ENCODE data around the gene S100A1. TPM values are rescaled to one million over a fixed set of nuclear protein-coding genes. Genes with fewer than 3 reads are reported as not detected.
"Not testable (repeated sequence)": the region's sequence is repeated elsewhere in the genome, so short reads cannot be mapped to it uniquely, and the experiment has no call there.

S100A1 gene
- total and polyA plus RNA-seq, 8 donors, result 0.93 to 2.3 (median 1.8) TPM

DNA sequence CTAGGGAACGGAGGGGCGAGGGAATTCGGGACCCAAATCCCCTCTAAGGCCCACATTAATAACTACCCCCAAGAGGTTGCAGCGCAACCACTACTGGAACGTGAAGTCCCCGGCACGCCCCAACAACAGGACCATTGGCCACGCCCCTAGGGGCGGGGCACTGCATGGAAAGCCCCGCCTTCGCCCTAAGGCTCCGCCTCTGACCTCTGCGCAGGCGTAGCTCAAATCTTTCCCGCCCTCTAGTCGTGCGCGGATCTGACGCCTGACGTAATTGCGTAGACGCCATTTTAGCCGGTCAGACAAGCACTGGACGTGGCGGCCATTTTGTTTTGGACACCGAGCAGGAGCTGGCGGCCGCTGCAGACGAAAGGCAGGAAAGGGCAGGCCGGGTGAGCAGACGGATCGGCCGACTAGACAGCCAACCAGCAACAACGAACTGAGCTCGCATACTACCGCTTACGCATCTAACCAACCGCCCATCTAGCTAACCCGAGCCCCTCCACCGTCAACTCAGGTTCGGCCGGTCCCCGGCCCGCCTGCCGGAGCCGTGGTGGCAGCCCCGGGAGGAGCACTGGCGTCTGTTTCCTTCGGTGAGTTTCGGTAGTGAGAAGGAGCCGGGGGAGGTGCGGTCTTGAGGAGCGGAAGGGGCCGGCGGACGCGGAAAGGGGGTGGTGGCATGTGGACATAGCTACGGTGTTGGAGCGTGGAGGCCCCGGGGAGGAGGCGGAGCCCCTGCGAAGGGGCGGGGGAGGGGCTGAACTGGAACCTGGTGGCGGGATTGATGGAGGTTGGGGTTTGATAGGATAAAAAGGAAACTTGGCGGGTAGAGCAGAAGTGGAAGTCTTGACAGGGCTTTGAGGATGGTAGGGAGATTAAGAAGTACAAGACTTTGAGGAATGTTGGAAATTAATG, 5.8 kb downstream of the S100A1 start, which contains the start of gene CHTOP:
CHTOP (plus strand) TSS at position 313 of the 912 bp plus-strand sequence. CDS start 2,523 bp downstream, outside the sequence.
- Histone ChIP-seq H3K27ac (peak within 1 kb of the TSS; percentile 99), H3K36me3 (peaks cover 5 to 39% of the 10 kb centered on the region in 2 donors), H3K27me3 (no peaks in the 10 kb centered on the region), H3K4me3 (peak within 1 kb of the TSS; percentile 55 to 76), H3K9me3 (no peaks in the 10 kb centered on the region), H3K4me1 (peaks cover 14 to 39% of the 10 kb centered on the region in 2 donors)
- intact Hi-C loops (cut with DNase I), result no loop called here
- peak; percentile 98 for ATAC-seq
- TF ChIP-seq, protein P1, sequence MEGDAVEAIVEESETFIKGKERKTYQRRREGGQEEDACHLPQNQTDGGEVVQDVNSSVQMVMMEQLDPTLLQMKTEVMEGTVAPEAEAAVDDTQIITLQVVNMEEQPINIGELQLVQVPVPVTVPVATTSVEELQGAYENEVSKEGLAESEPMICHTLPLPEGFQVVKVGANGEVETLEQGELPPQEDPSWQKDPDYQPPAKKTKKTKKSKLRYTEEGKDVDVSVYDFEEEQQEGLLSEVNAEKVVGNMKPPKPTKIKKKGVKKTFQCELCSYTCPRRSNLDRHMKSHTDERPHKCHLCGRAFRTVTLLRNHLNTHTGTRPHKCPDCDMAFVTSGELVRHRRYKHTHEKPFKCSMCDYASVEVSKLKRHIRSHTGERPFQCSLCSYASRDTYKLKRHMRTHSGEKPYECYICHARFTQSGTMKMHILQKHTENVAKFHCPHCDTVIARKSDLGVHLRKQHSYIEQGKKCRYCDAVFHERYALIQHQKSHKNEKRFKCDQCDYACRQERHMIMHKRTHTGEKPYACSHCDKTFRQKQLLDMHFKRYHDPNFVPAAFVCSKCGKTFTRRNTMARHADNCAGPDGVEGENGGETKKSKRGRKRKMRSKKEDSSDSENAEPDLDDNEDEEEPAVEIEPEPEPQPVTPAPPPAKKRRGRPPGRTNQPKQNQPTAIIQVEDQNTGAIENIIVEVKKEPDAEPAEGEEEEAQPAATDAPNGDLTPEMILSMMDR (IDR thresholded peaks at IDR 0.05), result no peak
- peak; percentile 96 to 99 (median 98) for DNase-seq

DNA sequence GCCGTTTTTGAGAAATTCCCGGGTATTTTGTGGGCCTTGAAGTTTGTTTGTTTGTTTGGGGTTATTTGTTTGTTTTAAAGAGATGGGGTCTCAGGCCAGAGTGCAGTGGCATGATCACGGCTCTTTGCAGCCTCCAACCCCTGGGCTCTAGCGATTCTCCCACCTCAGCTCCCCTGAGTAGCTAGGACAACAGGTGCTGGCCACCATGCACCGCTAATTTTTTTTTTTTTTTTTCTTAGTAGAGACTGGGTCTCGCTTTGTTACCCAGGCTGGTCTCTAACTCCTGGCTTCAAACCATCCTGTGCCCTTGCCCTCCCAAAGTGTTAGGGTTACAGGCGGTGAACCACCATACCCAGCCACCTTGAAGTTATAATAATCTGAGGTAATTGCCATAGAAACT, 7.6 kb downstream of the S100A1 start:
- TF ChIP-seq, protein P1 (IDR thresholded peaks at IDR 0.05), result no peak
- peak in 1 of 4 donors; percentile 9 for DNase-seq
- Histone ChIP-seq H3K27ac (peak overlapping the region in 1 of 2 donors; percentile 99), H3K9me3 (no peaks in the 10 kb centered on the region), H3K36me3 (peaks cover 12 to 57% of the 10 kb centered on the region in 2 donors), H3K4me3 (peak overlapping the region in 1 of 2 donors; percentile 76), H3K27me3 (no peaks in the 10 kb centered on the region), H3K4me1 (peaks cover 14 to 39% of the 10 kb centered on the region in 2 donors)
- ATAC-seq, result no peak
- intact Hi-C loops (cut with DNase I), result no loop called here

DNA sequence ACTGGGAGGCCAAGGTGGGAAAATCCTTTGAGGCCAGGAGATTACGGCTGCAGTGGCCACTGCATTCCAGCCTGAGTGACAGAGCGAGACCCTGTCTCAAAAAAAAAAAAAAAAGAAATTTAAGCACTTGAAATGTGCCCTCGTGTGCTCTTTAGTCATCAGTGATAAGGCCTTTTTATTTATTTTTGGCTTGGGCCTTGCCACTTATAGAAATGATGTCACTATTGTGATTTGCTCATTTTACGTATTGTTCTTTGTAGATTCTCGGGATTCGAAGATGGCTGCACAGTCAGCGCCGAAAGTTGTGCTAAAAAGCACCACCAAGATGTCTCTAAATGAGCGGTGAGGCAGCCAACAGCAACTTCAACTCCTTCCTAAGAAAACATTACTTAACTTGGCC, 8.1 kb downstream of the S100A1 start:
- Histone ChIP-seq H3K9me3 (no peaks in the 10 kb centered on the region), H3K4me3 (peak overlapping the region in 1 of 2 donors; percentile 76), H3K36me3 (peaks cover 12 to 62% of the 10 kb centered on the region in 2 donors), H3K27me3 (no peaks in the 10 kb centered on the region), H3K4me1 (peaks cover 14 to 43% of the 10 kb centered on the region in 2 donors), H3K27ac (peak overlapping the region in 1 of 2 donors; percentile 99)
- DNase-seq, result peak in 1 of 4 donors; percentile 21
- intact Hi-C loops (cut with DNase I), result no loop called here
- TF ChIP-seq, protein P1 (IDR thresholded peaks at IDR 0.05), result no peak
- ATAC-seq, result no peak

DNA sequence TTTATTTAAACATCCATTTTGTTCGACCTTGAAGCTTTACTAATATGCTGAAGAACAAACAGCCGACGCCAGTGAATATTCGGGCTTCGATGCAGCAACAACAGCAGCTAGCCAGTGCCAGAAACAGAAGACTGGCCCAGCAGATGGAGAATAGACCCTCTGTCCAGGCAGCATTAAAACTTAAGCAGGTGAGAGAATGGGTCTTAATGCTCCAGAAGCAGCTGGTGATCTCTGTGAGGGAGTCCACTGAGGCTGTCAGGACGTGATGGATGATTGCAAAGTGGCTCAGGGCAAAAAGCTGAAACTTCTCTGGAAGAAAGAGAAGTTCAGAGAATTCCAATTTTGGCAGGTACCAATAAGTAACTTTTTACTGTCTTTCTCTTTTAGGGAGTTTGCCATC, 10.0 kb downstream of the S100A1 start:
- Histone ChIP-seq H3K4me3 (no peak overlapping the region), H3K9me3 (no peaks in the 10 kb centered on the region), H3K36me3 (peaks cover 12 to 81% of the 10 kb centered on the region in 2 donors), H3K27me3 (no peaks in the 10 kb centered on the region), H3K4me1 (peaks cover 14 to 44% of the 10 kb centered on the region in 2 donors), H3K27ac (no peak overlapping the region)
- TF ChIP-seq, protein P1 (IDR thresholded peaks at IDR 0.05), result no peak
- intact Hi-C loops (cut with DNase I), result no loop called here
- ATAC-seq (no peak), DNase-seq (no peak)

DNA sequence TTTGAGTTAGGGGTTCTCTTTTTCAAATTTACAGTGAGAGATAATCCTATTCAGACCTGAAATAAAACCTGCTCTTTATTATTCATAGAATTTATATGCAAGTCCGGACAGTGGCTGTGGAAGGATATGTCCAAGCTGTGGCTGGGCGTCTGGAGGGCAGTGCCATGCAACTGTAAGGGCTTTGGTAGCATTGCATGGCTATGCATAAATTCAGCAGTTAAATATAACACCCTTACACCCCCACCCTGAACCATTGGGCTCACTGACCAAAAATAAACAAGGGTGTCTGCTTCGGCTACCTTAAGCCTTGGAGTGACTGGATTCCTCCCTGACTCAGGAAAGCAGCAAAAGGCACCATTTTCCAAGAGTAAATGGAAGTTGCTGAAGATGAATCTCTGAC, 11.0 kb downstream of the S100A1 start:
- ATAC-seq (no peak), DNase-seq (no peak)
- Histone ChIP-seq H3K4me1 (peaks cover 14 to 54% of the 10 kb centered on the region in 2 donors), H3K4me3 (no peak overlapping the region), H3K36me3 (peaks cover 12 to 91% of the 10 kb centered on the region in 2 donors), H3K27ac (no peak overlapping the region), H3K27me3 (no peaks in the 10 kb centered on the region), H3K9me3 (no peaks in the 10 kb centered on the region)
- TF ChIP-seq, protein P1 (IDR thresholded peaks at IDR 0.05), result no peak
- intact Hi-C loops (cut with DNase I), result no loop called here

DNA sequence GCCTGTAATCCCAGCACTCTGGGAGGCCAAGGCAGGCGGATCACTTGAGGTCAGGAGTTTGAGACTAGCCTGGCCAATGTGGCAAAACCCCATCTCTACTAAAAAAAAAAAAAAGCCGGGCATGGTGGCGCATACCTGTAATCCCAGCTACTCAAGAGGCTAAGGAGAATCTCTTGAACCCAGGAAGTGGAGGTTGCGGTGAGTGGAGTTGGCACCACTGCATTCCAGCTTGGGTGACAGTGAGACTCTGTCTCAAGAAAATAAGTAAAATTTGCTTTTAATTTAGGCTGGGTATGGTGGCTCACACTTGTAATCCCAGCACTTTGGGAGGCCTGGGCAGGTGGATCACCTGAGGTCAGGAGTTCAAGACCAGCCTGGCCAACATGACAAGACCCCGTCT, 12.0 kb downstream of the S100A1 start:
- DNase-seq; H3K27ac ChIP-seq; H3K9me3 ChIP-seq; intact Hi-C loops (cut with DNase I); H3K27me3 ChIP-seq; H3K4me3 ChIP-seq: not testable (repeated sequence)
- peak; percentile 53 for ATAC-seq
- peaks cover 11 to 52% of the 10 kb centered on the region in 2 donors for H3K4me1 ChIP-seq
- H3K36me3 ChIP-seq, result peaks cover 12 to 100% of the 10 kb centered on the region in 2 donors

Measured in left lung (tissue), 10 donors.